NCI-H748 treated with DMSO at 0.1 percent for 48 hours (cell line): Measurements from ENCODE around the gene PLEKHH3.
"Not testable (repeated sequence)": the region's sequence is repeated elsewhere in the genome, so short reads cannot be mapped to it uniquely, and the experiment has no call there.

Experiments used
- DNase-seq: peaks from one replicate; lab custom pipeline; 2025; lab: John Stamatoyannopoulos, UW

PLEKHH3 gene

DNA sequence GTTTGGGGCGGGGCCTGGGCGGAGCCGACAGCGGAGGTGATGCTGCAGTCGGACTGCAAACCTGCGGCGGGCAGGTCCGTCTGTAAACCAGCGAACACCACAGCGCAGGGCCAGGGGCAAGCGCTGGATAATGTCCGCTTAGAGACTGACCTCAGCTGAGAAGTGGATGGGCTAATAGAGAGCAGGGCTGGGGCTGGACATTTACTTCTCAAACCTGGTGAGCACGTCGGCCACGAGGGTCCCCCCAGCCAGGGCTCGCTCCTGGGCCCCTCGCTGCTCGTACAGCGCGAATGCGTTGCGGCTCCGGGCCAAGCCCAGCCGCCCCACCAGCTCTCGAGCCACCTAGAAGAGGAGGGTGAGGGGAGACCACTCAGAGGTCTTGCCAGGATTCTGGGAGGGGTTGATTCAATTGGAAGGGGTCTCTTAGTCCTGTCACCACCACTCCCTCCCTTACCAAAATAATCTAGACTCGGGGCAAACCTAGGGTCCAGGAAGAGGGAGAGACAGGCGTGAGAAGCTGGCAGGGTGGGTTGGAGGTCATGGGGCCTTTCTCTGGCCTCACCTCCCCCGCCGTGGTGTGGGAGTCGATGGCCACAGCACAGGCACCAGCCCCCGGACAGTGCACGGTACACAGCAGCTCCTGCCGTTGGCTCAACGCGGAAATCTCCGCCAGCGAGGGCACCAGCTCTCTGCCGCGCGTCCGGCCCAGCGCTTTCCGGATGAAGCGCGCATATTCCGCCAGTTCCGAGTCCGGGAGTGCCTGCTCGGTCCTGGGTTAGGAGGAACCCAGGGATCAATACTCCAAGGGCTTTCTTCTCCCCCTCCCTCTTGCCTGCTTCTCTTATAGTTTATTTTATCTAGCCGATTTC is 5.8 kb downstream of the PLEKHH3 start:
- DNase-seq: no peak

DNA sequence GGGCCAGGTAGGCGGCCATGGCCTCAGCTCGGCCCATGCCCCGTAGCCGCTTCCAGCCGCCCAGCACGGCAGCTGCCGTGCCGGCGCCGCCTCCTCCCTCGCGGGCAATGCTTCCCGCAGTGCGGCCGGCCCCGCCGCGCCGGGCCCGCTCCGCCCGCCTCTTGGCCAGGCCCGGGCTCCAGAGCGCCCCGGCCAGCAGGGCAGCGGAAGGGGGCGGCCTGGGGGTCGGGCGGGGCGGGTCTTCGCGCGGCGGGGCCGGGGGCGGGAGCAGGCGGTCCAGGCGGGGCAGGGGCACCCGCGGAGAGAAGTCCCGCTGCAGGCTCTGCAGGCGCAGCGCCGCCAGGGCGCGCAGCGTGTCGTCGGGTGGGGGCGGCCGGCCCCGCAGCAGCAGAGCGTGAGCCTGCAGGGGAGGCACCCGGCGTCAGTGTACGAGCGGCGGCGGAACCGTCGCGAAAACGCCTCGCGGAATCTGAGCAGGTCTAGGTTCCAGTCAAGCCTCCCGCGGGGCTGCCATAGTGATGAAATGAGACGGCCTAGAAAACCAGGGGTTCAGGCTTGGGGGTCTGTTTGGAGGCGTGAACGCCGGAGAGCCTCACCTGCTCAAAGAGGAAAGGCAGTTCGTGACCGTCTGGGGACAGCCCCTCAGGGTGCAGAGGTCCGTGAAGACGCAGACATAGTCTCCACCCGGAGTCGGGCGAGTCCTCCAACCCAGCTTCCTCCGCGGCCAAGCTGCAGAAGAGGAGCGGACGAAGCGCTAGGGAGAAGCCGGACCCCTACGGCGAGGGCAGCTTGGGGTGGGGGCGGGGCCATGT is 6.6 kb downstream of the PLEKHH3 start:
- no peak for DNase-seq

DNA sequence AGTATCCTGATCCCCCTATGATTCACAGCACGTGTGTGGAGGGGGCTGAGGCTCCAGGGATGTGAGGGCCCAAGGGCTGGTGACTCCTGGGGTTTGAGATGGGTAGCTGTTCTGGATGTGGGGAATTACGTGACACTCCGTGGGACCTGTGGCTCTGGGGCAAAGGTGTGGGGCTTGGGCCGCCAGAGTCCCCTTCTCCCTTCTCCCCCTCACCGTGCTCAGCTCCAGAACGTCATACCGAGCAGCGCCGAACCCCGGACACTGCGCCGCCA is 7.2 kb downstream of the PLEKHH3 start:
- DNase-seq: no peak

DNA sequence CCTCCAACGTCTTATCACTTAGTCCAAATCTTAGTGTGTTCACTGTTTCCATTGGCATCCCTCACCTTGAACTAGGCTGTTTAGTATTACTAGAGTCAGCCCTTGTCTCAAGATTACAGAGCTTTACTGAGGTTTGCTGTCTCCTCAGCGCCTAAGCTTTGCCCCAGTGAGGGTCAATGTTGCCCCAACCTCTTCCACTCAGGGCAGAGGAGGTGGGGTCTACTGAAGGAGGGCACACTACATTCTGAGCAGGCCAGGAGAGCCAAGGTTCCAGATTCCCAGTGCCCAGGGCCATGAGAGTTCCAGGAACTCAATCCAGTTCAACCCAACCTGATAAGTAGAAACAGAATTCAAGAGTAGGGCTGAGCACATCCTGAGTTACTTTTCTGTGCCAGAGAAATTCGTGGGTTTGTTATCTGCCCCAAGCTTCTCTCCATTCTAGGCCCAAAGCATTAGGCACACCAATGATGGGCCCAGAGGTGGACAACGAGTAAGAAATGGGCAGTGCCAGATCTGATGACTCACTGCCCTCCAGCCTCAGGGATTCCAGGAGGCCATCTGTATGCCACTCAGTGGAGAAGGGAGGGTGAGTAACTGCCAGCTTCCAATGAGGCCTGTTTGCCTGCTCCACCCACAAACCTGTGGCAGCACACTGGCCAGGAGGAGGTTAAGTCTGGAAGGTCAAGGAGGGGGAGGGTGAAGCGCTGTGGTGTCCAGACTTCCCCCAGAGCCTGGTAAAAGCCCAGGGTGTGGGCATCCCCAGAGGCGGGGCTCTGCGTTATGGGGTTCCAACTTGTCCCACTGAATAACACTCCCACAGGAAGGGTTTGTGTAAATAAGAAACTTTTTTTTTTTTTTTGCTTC is 9.5 kb downstream of the PLEKHH3 start:
- DNase-seq: no peak

DNA sequence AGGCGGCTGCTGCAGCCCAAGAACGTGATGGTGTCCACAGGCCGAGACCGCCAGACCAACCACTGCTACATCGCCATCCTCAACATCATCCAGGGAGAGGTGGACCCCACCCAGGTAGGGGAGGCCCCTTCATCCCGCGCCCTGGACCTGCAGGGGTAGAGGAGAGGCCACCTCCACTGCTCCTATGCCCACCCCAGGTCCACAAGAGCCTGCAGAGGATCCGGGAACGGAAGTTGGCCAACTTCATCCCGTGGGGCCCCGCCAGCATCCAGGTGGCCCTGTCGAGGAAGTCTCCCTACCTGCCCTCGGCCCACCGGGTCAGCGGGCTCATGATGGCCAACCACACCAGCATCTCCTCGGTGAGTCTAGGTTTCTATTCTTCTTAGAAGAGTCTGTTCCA is 10.7 kb downstream of the PLEKHH3 start:
- not testable (repeated sequence) for DNase-seq

DNA sequence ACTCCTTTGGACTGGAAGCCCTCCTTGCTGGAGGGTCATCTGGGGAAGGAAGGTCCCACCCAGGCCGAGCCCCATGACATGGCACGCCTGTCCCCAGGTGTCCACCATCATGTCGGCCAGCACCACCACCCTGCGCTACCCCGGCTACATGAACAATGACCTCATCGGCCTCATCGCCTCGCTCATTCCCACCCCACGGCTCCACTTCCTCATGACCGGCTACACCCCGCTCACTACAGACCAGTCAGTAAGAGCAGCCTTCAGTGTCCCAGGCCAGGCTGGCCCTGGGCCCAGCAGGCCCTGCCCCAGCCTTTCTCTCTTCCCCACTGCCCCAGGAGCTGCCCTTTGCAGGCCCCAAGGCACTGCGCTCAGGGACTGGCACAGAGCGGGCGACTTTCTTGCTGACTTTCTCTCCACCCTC is 11.2 kb downstream of the PLEKHH3 start:
- DNase-seq: no peak

DNA sequence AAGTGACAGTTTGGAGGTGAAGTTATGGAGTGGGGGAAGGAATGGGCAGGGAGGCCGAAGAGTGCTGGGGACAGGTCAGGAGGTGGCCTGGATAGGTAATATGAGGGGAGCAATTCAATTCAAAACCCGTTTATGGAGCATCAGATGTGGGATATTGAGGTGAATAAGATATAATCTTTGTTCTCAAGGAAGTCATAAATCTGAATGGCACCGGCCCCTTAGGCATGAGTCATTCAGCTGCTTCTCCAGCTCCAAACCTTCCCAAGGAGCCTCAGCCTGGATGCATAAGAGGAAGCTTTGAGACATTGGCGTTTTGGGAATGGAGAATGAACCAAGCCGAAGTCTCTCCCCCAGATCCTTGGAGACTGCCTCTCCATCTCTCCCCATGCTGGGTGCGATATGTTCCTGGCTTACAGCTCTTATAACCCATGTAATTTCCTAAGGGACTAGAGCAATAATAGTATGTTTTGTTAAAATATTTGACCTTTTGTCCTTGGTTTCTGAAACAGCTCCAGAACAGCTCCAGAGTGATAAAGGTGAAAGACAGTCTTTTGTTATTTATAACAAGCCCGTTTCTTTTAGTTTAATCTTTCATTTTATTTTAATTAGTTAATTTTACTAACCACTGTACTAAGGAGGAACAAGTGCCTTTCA is 16.0 kb downstream of the PLEKHH3 start:
- DNase-seq: no peak

DNA sequence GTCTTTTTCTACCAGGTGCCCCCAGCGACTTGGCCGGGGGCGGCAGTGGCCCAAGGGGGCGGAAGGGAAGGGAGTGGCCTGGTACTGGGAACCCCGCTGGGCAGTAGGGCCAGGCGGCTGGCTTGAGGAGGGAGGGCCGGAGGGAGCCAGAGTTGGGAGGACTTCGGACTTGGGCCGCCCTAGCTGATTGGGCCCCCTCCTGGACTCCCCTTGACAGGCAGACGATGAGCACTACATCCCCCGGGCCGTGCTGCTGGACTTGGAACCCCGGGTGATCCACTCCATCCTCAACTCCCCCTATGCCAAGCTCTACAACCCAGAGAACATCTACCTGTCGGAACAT is 16.9 kb downstream of the PLEKHH3 start:
- DNase-seq: not testable (repeated sequence)

DNA sequence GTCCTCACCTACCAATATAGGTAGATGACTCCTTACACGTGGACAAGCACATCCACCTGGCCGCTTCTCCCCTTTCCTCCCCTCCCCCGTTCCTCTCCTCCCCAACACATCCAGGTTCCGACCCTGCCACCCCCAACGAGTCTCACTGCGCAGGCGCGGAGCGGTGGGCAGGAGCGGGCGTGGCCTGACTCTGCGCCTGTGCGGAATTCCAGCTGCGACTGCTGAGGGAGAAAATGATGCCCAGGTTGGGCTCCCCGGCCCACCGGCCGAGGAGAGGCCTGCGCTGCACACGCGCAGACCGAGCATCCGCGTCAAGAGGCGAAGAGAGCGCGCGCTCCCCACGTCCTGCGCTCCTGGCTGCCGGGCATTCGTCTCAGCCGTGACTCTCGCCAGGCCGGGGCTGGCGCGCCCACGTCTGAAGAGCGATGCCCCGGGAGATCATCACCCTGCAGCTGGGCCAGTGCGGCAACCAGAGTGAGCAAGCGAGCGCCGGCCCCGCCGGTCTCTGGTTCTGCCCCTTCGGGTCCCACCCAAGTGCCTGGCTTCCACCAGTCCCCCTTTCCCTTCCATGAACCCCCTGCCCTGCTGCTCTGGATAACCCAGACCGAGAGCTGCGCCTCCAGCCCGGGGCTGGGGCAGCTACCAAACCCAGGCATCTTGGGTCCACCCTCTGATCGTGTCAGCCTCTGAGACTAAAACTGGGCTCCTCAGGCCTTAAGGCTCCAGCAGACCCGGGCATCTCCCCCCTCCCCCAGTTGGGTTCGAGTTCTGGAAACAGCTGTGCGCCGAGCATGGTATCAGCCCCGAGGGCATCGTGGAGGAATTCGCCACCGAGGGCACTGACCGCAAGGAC is 17.5 kb downstream of the PLEKHH3 start, which contains the start of gene TUBG2:
TSS of gene TUBG2 (plus strand) at position 206 of the 853 bp plus-strand sequence. CDS start at position 426, 220 bp downstream.
- DNase-seq: peak; percentile 93

DNA sequence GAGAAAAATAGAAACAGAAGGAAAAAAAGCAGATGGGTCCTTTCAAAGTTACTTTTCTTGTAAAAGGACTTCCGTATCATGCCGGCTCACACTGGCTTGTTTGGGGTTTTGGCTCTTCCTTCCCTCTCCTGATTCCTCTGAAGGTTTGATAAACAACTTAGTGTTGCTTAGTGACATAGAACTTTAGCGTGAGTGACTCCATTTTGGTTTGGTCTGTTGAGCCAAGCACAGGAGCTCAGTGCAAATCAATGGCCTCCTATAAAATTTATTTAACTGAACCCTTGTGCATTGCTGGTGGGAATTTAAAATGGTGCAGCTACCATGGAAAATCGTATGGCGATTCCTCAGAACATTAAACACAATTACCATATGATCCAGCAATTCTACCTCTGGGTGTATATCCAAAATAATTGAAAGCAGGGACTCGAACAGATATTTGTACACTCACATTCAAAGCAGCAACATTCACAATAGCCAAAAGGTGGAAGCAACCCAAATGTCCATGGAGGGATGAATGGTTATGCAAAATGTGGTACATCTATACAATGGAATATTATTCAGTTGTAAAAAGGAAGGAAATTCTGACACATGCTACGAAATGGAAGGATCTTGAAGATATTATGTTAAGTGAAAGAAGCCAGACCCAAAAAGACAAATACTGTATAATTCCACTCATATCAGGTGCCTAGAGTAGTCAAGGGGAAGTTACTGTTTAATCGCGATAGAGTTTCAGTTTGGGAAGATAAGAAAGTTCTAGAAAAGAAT is 18.8 kb downstream of the PLEKHH3 start:
- DNase-seq: no peak

DNA sequence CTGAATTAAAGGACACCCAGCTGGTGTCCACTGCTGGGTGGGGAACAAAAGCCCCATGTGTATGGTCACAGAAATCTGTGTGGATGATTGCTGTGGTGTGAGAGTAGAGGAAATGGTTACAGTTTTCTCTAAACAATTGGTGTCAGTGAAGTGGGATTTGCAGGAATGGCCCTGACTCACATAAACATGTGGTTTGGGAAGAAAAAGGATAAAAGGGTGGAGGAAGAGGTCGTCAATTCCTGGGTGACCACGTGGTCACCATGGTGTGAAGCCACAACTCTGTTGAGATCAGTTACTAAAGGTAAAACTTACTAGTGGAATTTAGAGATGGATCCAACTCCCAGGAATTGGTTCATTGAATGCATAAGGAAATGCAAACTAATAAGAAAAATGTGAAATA is 21.3 kb downstream of the PLEKHH3 start:
- no peak for DNase-seq

DNA sequence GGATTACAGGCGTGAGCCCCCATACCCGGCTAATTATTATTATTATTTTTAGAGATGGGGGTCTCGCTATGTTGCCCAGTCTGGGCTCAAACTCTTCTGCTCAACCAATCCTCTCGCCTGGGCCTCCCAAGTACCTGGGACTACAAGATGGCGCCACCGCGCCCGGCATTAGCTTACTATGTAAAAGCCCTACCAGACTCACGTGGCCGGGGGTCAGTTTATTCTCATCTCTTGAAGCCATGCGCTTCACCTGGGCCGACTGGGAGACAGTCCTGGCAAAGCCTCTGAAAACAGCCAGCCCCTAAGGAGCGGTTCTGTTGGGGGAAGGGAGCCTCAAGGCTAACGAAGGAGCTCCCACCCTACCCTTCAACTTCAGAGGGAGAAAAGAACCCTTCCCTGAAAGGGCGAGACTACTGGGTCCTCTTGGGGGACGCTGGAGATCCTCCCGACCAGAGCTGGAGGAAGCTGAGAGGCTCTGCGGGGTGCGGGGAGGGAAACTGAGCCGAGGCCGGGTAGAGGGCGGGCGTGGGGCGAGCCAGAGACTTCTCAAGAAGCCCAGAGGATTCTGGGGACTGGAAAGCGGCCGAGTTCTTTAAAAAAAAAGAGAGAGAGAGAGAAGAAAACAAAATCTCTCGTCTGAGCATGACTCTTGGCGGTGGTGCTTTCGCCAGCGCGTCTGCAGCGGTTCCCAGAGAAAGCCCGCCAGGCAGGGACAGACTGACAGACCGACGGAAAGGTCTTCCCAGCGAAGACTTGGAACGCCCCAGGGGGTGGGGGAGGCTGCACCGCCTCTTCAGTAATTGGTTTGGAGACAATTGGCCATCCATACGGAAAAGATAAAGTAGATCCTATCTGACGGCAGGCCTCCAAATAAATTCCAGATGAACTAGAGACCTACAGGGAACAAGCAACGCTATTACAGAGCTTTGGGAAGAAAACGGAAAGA is 23.3 kb downstream of the PLEKHH3 start:
- no peak for DNase-seq

DNA sequence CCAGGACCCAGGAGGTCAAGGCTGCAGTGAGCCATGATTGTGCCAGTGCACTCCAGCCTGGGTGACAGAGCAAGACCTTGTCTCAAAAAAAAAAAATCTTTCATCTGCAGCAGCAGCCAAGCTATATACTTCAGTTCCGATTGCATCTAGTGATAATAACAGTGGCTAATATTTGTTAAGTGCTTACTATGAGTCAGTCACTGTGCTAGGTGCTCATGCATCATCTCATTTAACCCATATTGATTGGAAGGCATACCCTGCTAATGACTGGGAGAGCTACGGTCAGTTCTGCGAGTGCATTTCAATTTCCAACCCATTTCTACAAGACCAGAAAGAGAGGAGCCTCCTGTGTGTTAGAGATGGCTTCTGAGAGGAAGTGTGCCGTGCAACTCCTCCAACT is 25.4 kb downstream of the PLEKHH3 start:
- DNase-seq: no peak

DNA sequence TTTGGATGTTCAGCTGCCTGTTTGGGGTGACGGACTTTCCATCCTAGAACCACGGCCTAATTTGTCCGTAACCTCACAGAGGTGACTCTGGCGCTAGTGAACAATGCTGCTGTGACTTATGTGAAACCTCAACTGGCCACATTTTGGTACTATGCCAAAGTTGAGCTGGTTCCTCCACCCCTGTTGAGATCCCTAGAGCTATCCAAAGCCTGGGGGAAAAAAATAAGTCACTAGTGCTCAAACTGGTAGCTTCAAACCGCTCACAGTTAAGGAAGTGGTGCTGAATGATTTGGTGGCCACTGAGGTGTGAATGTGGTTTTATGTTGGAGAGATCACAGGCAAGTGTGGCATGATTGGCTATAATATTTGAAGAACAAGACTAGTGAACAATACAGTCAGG is 29.0 kb downstream of the PLEKHH3 start:
- DNase-seq: no peak

DNA sequence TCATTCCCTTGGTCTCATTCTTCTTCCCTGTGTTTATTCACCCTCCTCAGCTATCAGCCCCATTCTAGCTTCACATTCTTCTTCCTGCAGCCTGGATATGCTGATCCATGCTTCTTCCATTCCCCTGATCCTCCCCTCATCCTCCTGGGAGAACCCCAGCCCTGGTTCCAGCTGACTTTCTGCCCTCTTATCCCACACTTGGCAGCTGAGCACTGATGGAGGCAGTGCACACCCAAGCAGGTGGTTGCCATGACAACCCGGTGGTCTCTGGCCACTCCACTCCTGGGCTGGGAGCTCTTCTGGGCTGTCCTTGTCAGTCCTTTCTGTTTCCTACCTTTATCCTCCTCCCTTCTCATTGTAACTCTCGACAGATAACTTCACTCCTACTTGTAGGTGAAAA is 34.5 kb downstream of the PLEKHH3 start:
- no peak for DNase-seq

DNA sequence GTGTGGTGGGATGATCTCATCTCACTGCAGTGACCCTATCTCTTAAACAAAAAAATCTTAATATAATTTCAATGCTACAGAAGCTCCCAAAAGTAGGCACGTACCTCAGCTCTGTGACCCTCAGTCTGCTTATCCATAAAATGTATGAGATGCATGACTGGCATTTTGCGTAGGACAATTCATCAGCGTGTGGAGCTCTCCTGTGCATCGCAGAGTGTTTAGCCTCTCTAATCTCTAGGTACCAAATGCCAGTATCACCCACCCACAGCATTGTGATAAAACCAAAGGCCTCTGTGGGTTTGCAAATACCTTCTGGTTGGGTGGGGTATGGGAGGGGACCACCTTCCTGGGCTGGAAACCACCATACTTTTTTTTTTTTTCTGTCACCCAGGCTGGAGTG is 36.7 kb downstream of the PLEKHH3 start:
- no peak for DNase-seq

DNA sequence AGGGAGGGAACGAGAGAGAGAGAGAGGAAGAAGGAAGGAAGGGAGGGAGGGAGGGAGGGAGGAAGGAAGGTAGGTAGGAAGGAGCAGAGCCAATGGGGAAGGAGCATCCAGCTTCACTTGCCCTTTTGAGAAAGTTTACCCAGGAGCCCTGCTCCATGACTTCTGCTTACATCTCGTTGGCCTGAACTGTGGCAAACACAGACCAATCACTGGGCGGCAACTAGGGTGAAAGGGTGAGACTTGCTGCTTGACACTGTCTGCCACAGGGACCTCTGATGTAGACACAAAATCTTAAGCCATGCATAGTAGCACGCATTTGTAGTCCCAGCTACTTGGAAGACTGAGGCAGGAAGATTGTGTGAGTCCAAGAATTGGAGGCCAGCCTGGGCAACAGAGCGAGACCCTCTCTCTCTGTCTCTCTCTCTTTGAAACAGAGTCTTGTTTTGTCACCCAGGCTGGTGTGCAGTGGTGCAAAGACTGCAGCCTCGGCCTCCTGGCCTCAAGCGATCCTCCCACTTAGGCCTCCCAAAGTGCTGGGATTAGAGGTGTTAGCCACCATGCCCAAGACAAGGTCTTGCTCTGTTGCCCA is 37.2 kb downstream of the PLEKHH3 start:
- DNase-seq: no peak

DNA sequence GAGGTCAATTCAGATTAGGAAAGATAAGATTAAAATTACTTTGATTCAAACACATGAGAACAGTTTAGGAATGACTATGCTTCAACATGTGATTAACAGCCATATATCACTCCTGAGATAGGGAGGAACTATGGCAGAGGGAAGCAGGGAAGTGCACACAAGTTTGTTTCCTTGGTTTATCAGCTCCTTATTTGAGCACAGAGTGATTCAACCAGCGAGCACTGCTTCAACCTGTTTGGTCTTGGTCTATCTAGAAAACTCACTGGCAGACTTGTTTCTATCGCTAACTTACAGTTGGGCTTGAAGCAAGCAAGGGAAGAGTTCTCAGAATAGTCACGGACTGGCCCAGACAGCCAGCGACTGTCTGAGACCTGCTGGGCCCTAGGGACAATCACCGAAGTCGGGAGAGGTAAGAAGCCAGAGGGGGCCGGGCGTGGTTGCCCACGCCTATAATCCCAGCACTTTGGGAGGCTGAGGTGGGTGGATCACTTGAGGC is 43.8 kb downstream of the PLEKHH3 start:
- DNase-seq: no peak
